Muscle layer of duodenum (tissue), 2 donors: Measurements from ENCODE around the gene ALAS1.

Experiments
- H3K27ac ChIP-seq: one replicate; pipeline ENCODE4 v1.7.0; 2013; ENCODE audit warnings: mild to moderate bottlenecking, low read length
- H3K27me3 ChIP-seq: one replicate; pipeline ENCODE4 v1.7.0; 2013; ENCODE audit warnings: low read depth, mild to moderate bottlenecking, control low read depth, low read length
- H3K36me3 ChIP-seq, 2 donors: one replicate each; pipeline ENCODE4 v1.7.0; 2013; ENCODE audit warnings: low read length in 2 of 2, control low read depth in 1 of 2, mild to moderate bottlenecking in 1 of 2; ENCODE audit not compliant: insufficient read depth in 2 of 2, control insufficient read depth in 1 of 2
- H3K4me1 ChIP-seq, 2 donors: one replicate each; pipeline ENCODE4 v1.7.0; 2013; ENCODE audit warnings: low read length in 2 of 2, mild to moderate bottlenecking in 2 of 2, control low read depth in 1 of 2, moderate library complexity in 1 of 2; ENCODE audit not compliant: insufficient read depth in 2 of 2, control insufficient read depth in 1 of 2
- H3K4me3 ChIP-seq, 2 donors: one replicate each; pipeline ENCODE4 v1.7.0; 2013; ENCODE audit warnings: low read length in 2 of 2, low read depth in 1 of 2, mild to moderate bottlenecking in 1 of 2
- H3K9me3 ChIP-seq, 2 donors: one replicate each; pipeline ENCODE4 v1.7.0; 2013; ENCODE audit warnings: low read length in 2 of 2, control low read depth in 1 of 2, mild to moderate bottlenecking in 1 of 2; ENCODE audit not compliant: control insufficient read depth in 1 of 2
- donor health status: healthy.

ALAS1 gene

GRCh38 chr3:52231502-52232278 is 33.7 kb downstream of the ALAS1 start:
- peaks cover 0 to 14% of the 10 kb centered on the region in 2 donors for H3K4me1 ChIP-seq
- peaks cover 24 to 68% of the 10 kb centered on the region in 2 donors for H3K36me3 ChIP-seq
- H3K4me3 ChIP-seq: no peak overlapping the region
- no peak overlapping the region for H3K27ac ChIP-seq
- H3K9me3 ChIP-seq: no peaks in the 10 kb centered on the region
- no peaks in the 10 kb centered on the region for H3K27me3 ChIP-seq

GRCh38 chr3:52232279-52233107 is 34.5 kb downstream of the ALAS1 start:
- no peaks in the 10 kb centered on the region for H3K9me3 ChIP-seq
- H3K27me3 ChIP-seq: no peaks in the 10 kb centered on the region
- H3K4me3 ChIP-seq: no peak overlapping the region
- peaks cover 0 to 22% of the 10 kb centered on the region in 2 donors for H3K4me1 ChIP-seq
- H3K27ac ChIP-seq: no peak overlapping the region
- H3K36me3 ChIP-seq: peaks cover 24 to 68% of the 10 kb centered on the region in 2 donors

DNA sequence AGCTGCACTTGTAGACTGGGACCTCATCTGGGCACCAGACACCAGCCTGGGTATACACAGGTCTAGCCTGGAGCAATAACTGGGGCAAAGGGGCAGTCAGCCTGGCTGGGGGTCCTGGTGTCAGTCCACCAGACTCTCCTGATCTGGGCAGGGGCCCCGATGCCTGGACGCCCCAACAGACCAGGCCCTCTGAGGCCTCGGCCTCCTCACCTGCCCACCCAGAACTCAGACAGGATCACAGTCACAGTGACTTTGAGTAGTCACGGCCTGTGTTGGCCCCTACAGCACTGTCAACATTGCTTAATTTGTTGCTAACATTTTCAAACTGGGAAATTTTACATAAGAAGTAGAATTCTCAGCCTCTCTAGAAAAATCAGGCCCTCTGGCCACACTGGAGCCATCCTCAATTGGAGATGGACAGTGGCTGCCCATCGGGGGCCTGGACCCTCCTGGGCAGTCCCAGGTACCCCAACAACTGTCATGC is 35.2 kb downstream of the ALAS1 start:
- Histone ChIP-seq H3K4me1 (peaks cover 4 to 29% of the 10 kb centered on the region in 2 donors), H3K27ac (no peak overlapping the region), H3K9me3 (no peaks in the 10 kb centered on the region), H3K36me3 (peaks cover 24 to 63% of the 10 kb centered on the region in 2 donors), H3K4me3 (no peak overlapping the region), H3K27me3 (no peaks in the 10 kb centered on the region)

DNA sequence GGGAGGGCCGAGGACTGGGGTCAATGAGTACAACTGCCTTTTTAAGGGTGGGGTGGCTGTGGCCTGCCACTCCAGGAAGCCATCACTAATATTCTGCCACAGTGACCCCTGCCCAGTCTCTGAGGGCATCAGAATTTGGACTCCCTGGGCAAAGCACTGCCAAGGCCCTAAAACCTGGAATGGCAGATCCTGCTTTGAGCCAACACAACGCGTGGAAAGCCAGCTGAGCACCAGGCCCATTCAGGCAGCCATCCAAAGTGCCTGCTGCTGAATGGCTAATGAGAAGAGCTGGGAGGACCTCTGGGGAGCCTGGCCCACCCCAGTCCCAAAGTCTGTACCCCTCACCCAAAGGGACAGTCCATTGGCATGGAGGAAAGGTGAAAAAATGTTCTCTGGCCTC is 36.0 kb downstream of the ALAS1 start:
- Histone ChIP-seq H3K9me3 (no peaks in the 10 kb centered on the region), H3K4me3 (no peak overlapping the region), H3K27me3 (no peaks in the 10 kb centered on the region), H3K36me3 (peaks cover 24 to 56% of the 10 kb centered on the region in 2 donors), H3K4me1 (peaks cover 8 to 33% of the 10 kb centered on the region in 2 donors), H3K27ac (no peak overlapping the region)

GRCh38 chr3:52234516-52235447 is 36.8 kb downstream of the ALAS1 start:
- no peaks in the 10 kb centered on the region for H3K27me3 ChIP-seq
- peaks cover 8 to 36% of the 10 kb centered on the region in 2 donors for H3K4me1 ChIP-seq
- H3K36me3 ChIP-seq: peaks cover 19 to 48% of the 10 kb centered on the region in 2 donors
- no peak overlapping the region for H3K4me3 ChIP-seq
- H3K27ac ChIP-seq: no peak overlapping the region
- H3K9me3 ChIP-seq: no peaks in the 10 kb centered on the region

GRCh38 chr3:52236424-52236886 is 38.5 kb downstream of the ALAS1 start:
- Histone ChIP-seq H3K4me1 (peaks cover 17 to 44% of the 10 kb centered on the region in 2 donors), H3K4me3 (no peak overlapping the region), H3K9me3 (no peaks in the 10 kb centered on the region), H3K27ac (no peak overlapping the region), H3K27me3 (no peaks in the 10 kb centered on the region), H3K36me3 (peaks cover 4 to 31% of the 10 kb centered on the region in 2 donors)

DNA sequence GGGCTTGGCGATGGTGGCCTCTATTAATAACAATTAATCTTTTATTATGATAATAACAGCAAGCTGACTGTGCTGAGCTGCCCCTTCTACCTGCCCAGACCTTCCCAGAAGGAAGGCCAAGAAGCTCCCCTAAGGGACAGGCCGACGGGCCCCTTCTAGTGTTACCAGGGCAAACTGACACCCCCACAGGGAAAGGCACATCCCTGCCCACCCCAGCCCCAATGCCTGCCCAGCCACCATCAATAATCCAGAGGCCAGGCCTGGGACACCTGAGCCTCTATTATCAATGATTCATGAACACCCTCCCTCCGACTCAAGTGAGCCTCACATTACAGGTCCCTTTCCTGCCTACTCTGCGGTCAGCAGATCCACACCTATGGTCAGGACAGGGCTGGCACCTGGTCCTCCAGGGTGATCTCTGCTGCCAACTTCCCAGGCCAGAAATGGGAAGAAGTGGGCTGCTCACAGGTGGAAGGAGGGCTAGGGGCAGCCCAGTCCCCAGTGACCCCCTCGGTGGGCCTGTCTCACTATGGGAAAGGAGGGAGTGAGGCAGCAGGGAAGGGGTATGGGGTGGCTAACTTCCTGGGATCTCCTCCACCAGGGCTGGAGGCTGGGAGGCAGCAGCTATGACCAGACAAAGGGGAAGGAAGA is 39.2 kb downstream of the ALAS1 start:
- Histone ChIP-seq H3K4me1 (peaks cover 17 to 44% of the 10 kb centered on the region in 2 donors), H3K4me3 (peak overlapping the region; percentile 23 to 92), H3K36me3 (peaks cover 4 to 26% of the 10 kb centered on the region in 2 donors), H3K27ac (peak overlapping the region; percentile 83), H3K9me3 (no peaks in the 10 kb centered on the region), H3K27me3 (no peaks in the 10 kb centered on the region)

DNA sequence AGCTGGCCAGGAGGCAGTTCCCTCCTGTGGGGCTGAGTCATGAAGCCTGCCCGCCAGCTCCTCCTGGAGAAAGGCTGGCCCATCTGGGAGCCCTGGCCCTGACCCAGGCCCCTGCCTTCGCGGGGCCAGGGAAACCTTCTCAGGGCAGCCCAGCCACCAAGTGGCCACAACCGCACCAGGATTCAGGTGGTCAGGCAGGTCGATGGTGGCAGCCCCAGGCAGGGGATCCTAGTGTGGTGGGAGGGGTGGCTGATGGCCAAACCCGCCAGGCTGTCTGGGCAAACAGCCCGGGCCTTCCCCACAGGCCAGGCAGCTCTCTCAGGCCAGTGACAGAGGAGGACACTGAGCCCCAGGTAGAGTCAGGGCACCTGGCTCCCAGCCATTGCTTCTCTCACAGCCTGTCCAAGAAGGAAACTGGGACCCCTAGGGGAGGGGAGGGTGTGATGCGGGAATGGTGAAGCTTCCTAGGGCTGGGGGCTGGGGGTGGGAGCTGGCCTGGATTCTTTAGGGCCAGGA is 39.8 kb downstream of the ALAS1 start:
- Histone ChIP-seq H3K27me3 (no peaks in the 10 kb centered on the region), H3K4me3 (peak overlapping the region; percentile 87 to 92), H3K9me3 (no peaks in the 10 kb centered on the region), H3K36me3 (peaks cover 4 to 20% of the 10 kb centered on the region in 2 donors), H3K4me1 (peaks cover 17 to 44% of the 10 kb centered on the region in 2 donors), H3K27ac (peak overlapping the region; percentile 83)

DNA sequence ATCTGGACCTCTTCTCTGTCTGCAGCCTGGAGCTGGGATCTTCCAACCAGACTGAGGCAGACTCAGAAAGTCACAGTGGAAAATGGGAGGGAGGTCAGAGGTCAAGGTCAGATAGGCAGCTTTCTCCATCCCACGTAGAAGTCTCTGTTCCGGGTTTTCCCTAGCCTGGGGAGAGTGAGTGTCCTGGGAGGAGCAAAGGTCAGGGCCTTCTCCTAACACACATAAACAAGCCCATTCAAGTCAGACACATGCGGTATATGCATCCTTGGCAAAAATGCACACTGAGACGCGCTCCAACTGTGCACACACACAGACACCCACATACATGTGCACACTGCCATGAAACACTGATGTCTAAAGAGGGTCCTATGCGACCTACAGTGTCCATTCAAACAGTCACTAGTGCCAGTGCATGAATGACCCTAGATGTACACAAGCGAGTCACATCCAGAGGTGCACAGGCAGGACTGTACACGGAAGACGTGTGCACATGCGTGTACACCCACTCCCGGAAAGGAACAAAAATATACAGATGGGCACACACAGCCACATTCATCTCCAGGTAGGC is 40.3 kb downstream of the ALAS1 start:
- peaks cover 17 to 42% of the 10 kb centered on the region in 2 donors for H3K4me1 ChIP-seq

More for the DNA sequence above, 40.3 kb downstream of the ALAS1 start:
- Histone ChIP-seq H3K9me3 (no peaks in the 10 kb centered on the region), H3K4me3 (peak overlapping the region; percentile 87 to 92), H3K36me3 (peaks cover 4 to 15% of the 10 kb centered on the region in 2 donors), H3K27me3 (no peaks in the 10 kb centered on the region), H3K27ac (peak overlapping the region; percentile 83)
